ENCODE measurements around the gene KLHL22.

Gene KLHL22

GRCh38 chr22:20532256-20532993 lies 36.8 kb upstream of the KLHL22 start:
- Histone ChIP-seq H3K27ac (ENCODE audit: low read depth, low read length) (0 out of 2 replicates have a peak overlapping the region, but pooled peaks have one; percentile 31), H3K27me3 (ENCODE audit: insufficient read depth, low read length) (no peaks in the 10 kb centered on the region), H3K36me3 (ENCODE audit: insufficient read depth, low read length) (peaks cover 17% of the 10 kb centered on the region), H3K9ac (ENCODE audit: low read depth, low read length) (peak overlapping the region; percentile 53; the same call in 1 of the 2 replicates), H3K9me3 (ENCODE audit: insufficient read depth, low read depth, low read length) (no peaks in the 10 kb centered on the region), H3K4me3 (ENCODE audit: low read length) (no peak overlapping the region), H3K4me1 (ENCODE audit: insufficient read depth, low read length) (peaks cover 29% of the 10 kb centered on the region; the same call in 1 of the 2 replicates)
- 90% methylated on average over 10 of the region's 10 CpGs for WGBS

GRCh38 chr22:20531404-20532201 lies 36.0 kb upstream of the KLHL22 start:
- Histone ChIP-seq H3K9me3 (ENCODE audit: insufficient read depth, low read depth, low read length) (no peaks in the 10 kb centered on the region), H3K27ac (ENCODE audit: low read depth, low read length) (peak overlapping the region; percentile 17; the same call in 1 of the 2 replicates), H3K27me3 (ENCODE audit: insufficient read depth, low read length) (no peaks in the 10 kb centered on the region), H3K4me3 (ENCODE audit: low read length) (no peak overlapping the region), H3K4me1 (ENCODE audit: insufficient read depth, low read length) (peaks cover 29% of the 10 kb centered on the region; the same call in 1 of the 2 replicates), H3K9ac (ENCODE audit: low read depth, low read length) (no peak overlapping the region), H3K36me3 (ENCODE audit: insufficient read depth, low read length) (peaks cover 14% of the 10 kb centered on the region)
- WGBS = 81% methylated on average over 15 of the region's 15 CpGs

DNA sequence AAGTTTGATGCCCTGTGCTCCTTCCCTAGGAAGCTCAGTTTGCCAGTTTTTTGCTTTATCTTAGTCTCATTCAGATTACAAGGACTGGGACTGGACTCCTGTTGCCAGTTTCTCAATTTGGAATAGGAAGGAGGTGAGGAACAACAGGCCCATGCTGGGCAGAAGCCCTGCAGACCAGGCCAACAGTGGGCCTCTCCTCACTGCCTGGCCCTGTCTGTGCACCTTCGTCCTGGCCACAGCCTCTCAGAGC lies 35.5 kb upstream of the KLHL22 start:
- H3K36me3 ChIP-seq (ENCODE audit: insufficient read depth, low read length) = peaks cover 14% of the 10 kb centered on the region
- no peaks in the 10 kb centered on the region for H3K9me3 ChIP-seq (ENCODE audit: insufficient read depth, low read depth, low read length)
- no peaks in the 10 kb centered on the region for H3K27me3 ChIP-seq (ENCODE audit: insufficient read depth, low read length)
- 33% methylated on average over 1 of the region's 1 CpG for WGBS
- H3K4me1 ChIP-seq (ENCODE audit: insufficient read depth, low read length) = peaks cover 34% of the 10 kb centered on the region; the same call in 1 of the 2 replicates
- H3K27ac ChIP-seq (ENCODE audit: low read depth, low read length) = 0 out of 2 replicates have a peak overlapping the region, but pooled peaks have one; percentile 14
- H3K9ac ChIP-seq (ENCODE audit: low read depth, low read length) = no peak overlapping the region
- H3K4me3 ChIP-seq (ENCODE audit: low read length) = no peak overlapping the region

GRCh38 chr22:20530368-20531153 lies 35.0 kb upstream of the KLHL22 start:
- H3K27ac ChIP-seq (ENCODE audit: low read depth, low read length) = peak overlapping the region; percentile 16; the same call in 1 of the 2 replicates
- peaks cover 36% of the 10 kb centered on the region; the same call in 1 of the 2 replicates for H3K4me1 ChIP-seq (ENCODE audit: insufficient read depth, low read length)
- H3K4me3 ChIP-seq (ENCODE audit: low read length) = no peak overlapping the region
- H3K9ac ChIP-seq (ENCODE audit: low read depth, low read length) = no peak overlapping the region; the same call in 1 of the 2 replicates
- H3K9me3 ChIP-seq (ENCODE audit: insufficient read depth, low read depth, low read length) = no peaks in the 10 kb centered on the region
- WGBS = 79% methylated on average over 15 of the region's 15 CpGs
- no peaks in the 10 kb centered on the region for H3K27me3 ChIP-seq (ENCODE audit: insufficient read depth, low read length)
- H3K36me3 ChIP-seq (ENCODE audit: insufficient read depth, low read length) = peaks cover 14% of the 10 kb centered on the region

DNA sequence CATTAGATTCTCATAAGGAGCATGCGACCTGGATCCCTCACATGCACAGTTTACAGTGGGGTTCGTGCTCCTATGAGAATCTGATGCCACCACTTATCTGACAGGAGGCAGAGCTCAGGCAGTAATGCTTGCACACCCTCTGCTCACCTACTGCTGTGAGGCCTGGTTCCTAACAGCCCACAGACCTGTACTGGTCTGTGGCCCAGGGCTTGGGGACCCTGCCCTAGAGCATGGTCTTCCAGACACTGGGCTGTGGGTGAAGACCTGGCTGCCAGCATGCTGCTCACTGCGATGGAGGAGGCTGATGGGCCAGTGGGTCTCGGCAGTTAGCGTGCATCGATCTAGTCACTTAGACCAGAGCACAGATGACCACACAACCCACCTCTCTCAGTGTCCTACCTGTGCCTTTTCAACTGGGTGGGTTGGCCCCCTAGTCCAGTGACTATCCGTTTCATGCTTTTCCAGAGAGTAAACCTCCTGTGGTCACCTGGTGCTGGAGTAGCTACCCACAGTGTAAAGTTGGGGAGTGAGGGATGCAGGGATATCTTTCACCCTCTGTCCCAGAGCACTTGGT lies 32.9 kb upstream of the KLHL22 start:
- Histone ChIP-seq H3K4me3 (ENCODE audit: low read length) (no peak overlapping the region), H3K4me1 (ENCODE audit: insufficient read depth, low read length) (peaks cover 43% of the 10 kb centered on the region; the same call in 1 of the 2 replicates), H3K27ac (ENCODE audit: low read depth, low read length) (no peak overlapping the region), H3K9me3 (ENCODE audit: insufficient read depth, low read depth, low read length) (no peaks in the 10 kb centered on the region), H3K27me3 (ENCODE audit: insufficient read depth, low read length) (no peaks in the 10 kb centered on the region), H3K36me3 (ENCODE audit: insufficient read depth, low read length) (peaks cover 10% of the 10 kb centered on the region), H3K9ac (ENCODE audit: low read depth, low read length) (no peak overlapping the region)
- 96% methylated on average over 7 of the region's 7 CpGs for WGBS

- no peak overlapping the region for H3K27ac ChIP-seq (ENCODE audit: low read depth, low read length)
These were observed 31.2 kb upstream of the KLHL22 start for GRCh38 chr22:20526628-20527355.

GRCh38 chr22:20526305-20526627 lies 30.7 kb upstream of the KLHL22 start:
- Histone ChIP-seq H3K9me3 (ENCODE audit: insufficient read depth, low read depth, low read length) (no peaks in the 10 kb centered on the region), H3K4me1 (ENCODE audit: insufficient read depth, low read length) (peaks cover 34% of the 10 kb centered on the region; the same call in 1 of the 2 replicates), H3K27ac (ENCODE audit: low read depth, low read length) (no peak overlapping the region), H3K36me3 (ENCODE audit: insufficient read depth, low read length) (peaks cover 15% of the 10 kb centered on the region), H3K9ac (ENCODE audit: low read depth, low read length) (no peak overlapping the region), H3K4me3 (ENCODE audit: low read length) (no peak overlapping the region), H3K27me3 (ENCODE audit: insufficient read depth, low read length) (no peaks in the 10 kb centered on the region)
- WGBS = 93% methylated on average over 4 of the region's 4 CpGs

More at GRCh38 chr22:20526628-20527355, 31.2 kb upstream of the KLHL22 start:
- Histone ChIP-seq H3K4me1 (ENCODE audit: insufficient read depth, low read length) (peaks cover 39% of the 10 kb centered on the region; the same call in 1 of the 2 replicates), H3K36me3 (ENCODE audit: insufficient read depth, low read length) (peaks cover 15% of the 10 kb centered on the region), H3K27me3 (ENCODE audit: insufficient read depth, low read length) (no peaks in the 10 kb centered on the region), H3K4me3 (ENCODE audit: low read length) (no peak overlapping the region), H3K9ac (ENCODE audit: low read depth, low read length) (no peak overlapping the region), H3K9me3 (ENCODE audit: insufficient read depth, low read depth, low read length) (no peaks in the 10 kb centered on the region)
- WGBS = 85% methylated on average over 6 of the region's 6 CpGs

DNA sequence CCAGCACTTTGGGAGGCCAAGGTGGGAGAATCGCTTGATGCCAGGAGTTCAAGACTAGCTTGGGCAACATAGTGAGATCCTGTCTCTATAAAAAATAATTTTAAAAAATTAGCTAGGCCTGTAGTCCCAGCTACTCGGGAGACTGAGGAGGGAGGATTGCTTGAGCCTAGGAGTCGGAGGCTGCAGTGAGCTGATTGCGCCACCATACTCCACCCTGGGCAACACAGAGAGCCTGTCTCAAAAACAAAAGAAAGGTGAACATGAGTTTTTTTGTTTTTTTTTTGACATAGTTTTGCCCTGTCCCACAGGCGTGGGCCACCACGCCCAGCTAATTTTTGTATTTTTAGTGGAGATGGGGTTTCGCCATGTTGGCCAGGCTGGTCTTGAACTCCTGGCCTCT lies 29.5 kb upstream of the KLHL22 start:
- H3K4me3 ChIP-seq (ENCODE audit: low read length) = no peak overlapping the region
- no peak overlapping the region for H3K27ac ChIP-seq (ENCODE audit: low read depth, low read length)
- H3K36me3 ChIP-seq (ENCODE audit: insufficient read depth, low read length) = peaks cover 22% of the 10 kb centered on the region
- H3K27me3 ChIP-seq (ENCODE audit: insufficient read depth, low read length) = no peaks in the 10 kb centered on the region
- H3K9ac ChIP-seq (ENCODE audit: low read depth, low read length) = no peak overlapping the region
- H3K9me3 ChIP-seq (ENCODE audit: insufficient read depth, low read depth, low read length) = no peaks in the 10 kb centered on the region
- peaks cover 22% of the 10 kb centered on the region; the same call in 1 of the 2 replicates for H3K4me1 ChIP-seq (ENCODE audit: insufficient read depth, low read length)
- 94% methylated on average over 7 of the region's 7 CpGs for WGBS

DNA sequence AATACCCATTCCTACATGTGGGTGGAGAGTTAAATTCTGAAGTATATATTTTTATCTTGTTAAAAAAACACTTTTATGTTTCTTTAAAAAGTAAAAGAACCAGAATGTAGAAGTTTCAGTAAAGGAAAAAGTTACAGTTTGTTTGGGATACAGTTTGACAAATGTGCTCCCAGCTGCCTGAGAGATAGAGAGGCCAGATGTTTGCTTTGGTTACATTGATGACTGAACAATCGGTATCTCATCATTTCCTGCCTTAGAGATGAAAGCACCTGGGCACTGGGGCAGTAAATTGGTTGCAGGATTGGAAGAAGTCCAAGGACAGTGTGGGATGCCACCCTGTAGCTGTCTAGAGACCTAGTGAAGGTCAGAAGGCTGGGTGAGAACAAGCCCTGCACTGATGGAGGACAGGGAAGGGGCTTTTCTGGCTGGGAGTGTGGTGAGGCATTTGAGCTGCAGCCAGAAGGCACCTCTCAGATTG lies 28.4 kb upstream of the KLHL22 start:
- peaks cover 20% of the 10 kb centered on the region; the same call in 1 of the 2 replicates for H3K4me1 ChIP-seq (ENCODE audit: insufficient read depth, low read length)
- no peak overlapping the region for H3K9ac ChIP-seq (ENCODE audit: low read depth, low read length)
- no peaks in the 10 kb centered on the region for H3K9me3 ChIP-seq (ENCODE audit: insufficient read depth, low read depth, low read length)
- H3K27me3 ChIP-seq (ENCODE audit: insufficient read depth, low read length) = no peaks in the 10 kb centered on the region
- H3K36me3 ChIP-seq (ENCODE audit: insufficient read depth, low read length) = peaks cover 25% of the 10 kb centered on the region
- no peak overlapping the region for H3K27ac ChIP-seq (ENCODE audit: low read depth, low read length)
- H3K4me3 ChIP-seq (ENCODE audit: low read length) = no peak overlapping the region
- WGBS = 92% methylated on average over 1 of the region's 1 CpG

All from HUES64 (cell line).